NCI-H510A treated with DMSO at 0.1 percent for 48 hours (cell line): ENCODE results near the gene ANKRD16.
A peak's percentile ranks its signal among the peaks of the same experiment; 100 is the strongest.
"Not testable (repeated sequence)": the region's sequence is repeated elsewhere in the genome, so short reads cannot be mapped to it uniquely, and the experiment has no call there.

ENCODE experiments used
- DNase-seq: peaks from one replicate; lab custom pipeline; 2025; lab: John Stamatoyannopoulos, UW

ANKRD16 gene

DNA sequence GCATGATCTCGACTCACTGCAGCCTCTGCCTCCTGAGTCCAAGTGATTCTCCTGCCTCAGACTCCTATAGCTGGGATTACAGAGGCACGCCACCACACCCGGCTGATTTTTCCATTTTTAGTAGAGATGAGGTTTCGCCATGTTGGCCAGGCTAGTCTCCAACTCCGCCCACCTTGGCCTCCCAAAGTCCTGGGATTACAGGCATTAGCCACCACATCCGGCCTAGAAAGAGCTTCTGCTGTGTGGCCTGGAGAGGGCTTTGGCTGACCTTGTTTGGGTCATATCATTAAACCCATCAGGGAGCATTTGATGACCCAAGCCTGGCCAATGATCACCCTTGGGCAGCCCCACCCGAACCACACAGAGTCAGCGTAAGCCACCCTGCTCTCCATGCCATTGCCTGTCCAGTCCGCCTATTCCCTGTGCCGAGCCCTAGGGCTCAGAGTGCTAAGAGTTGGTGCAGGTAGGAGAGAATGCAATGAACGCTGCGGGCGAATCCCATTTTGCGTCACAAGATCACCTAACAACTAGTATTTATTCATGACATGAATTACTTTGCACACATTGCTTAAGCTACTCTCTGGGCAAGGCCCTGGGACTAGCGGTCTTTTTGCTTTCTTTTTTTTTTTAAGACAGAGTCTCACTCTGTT, 54.1 kb downstream of the ANKRD16 start:
- DNase-seq: no peak

DNA sequence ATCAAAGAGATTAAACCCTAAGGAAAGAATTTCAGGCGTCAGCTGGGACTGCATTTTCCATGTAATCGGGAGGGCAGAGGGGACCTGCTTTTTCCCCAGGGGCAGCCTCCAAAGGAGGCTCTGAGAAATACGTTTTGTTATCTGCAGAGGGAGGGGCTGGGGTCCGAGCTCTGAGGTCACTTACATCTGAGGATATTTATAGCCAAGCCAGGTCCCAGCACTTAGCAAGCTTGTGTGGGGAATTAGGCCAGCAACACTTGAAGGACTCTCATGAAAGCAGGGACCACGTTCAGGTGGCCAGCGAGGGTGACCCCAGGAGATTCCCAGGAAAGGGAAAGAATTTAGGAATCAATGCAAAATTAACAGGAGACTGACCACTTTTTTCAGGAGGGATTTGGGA, 55.9 kb downstream of the ANKRD16 start:
- no peak for DNase-seq

DNA sequence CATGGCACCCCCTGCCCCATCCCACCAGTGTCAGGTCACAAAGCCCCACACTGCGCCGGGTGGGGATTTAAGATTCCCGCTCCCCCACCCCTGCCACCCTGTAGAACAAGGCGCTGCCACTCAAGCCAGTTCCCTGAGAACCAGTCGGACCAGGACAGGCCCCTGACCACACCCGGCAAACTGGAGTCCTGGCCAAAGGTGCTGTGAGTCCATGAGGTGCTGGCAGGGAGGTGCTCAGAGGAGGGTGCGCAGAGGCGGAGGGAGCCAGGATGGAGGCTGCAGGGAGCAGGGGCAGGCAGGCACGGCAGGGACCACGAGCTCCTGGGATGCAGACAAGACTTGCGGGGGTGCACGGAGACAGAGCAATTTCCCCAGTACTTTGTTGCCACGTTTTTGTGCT, 56.7 kb downstream of the ANKRD16 start:
- DNase-seq: no peak

DNA sequence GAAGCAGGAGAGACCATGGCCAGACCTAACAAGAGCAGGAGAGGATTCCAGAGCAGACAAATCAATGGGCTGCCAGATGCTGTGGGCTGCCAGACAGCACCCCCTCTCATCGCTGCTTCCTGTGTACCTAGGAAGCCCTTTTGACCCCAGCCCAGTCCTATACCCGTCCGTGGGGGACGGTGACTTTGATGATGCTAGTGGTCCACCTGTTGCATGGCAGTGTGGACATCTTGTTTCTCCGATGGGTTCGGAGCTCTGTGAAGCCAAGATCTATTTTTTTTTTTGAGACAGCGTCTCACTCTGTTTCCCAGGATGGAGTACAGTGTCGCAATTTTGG, 58.3 kb downstream of the ANKRD16 start:
- no peak for DNase-seq

DNA sequence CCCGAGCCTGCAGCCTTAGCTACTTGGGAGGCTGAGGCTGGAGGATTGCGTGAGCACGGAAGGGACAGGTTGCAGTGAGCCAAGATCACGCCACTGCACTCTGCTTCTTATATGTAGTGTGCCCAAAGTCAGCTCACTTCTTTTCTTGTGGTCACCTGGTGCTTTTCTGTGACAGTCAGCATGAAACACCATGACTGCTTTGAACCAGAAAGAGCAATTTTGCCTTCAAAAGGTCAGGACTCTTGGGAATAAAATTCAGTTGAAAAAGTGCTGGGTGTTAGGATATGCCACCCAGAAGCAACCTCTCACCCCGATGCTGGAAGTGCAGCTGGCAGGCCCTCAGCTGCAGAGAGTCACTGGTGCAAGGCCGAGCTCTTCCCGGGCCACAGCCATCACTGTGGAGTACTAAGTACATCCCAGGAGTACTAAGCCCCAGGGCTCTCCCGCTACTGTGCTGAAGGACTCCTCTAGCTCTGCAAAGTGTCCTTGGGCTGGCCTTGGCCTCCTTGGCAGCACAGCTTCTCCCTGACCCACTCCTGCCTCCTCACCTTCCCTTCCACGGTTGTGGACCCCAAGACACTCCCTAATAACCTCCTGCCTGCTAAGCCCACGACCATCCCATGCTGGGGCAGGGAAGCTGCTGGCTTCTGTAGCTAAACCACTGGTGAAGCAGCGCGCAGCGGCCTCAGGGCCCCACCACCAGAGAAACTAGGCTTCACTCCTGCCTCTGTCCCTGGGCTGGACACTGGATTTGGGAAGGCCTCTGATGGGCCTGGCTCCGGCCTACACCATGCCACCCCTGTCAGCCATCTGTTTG, 58.9 kb downstream of the ANKRD16 start:
- DNase-seq: no peak

DNA sequence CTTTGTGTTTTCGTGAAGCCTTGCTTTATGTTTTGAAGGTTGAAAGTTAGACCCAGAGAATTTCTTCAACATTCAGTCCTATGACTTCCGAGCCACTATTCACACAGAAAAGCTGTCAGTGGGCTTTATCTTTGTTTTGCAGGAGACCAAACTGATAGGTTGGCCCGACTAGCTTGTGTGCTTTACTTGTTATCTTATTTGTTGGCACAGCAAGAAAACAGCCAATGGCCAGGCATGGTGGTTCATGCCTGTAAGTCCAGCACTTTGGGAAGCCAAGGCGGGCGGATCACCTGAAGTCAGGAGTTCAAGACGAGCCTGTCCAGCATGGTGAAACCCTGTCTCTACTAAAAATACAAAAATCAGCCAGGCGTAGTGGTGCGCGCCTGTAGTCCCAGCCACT, 60.4 kb downstream of the ANKRD16 start:
- DNase-seq: no peak

DNA sequence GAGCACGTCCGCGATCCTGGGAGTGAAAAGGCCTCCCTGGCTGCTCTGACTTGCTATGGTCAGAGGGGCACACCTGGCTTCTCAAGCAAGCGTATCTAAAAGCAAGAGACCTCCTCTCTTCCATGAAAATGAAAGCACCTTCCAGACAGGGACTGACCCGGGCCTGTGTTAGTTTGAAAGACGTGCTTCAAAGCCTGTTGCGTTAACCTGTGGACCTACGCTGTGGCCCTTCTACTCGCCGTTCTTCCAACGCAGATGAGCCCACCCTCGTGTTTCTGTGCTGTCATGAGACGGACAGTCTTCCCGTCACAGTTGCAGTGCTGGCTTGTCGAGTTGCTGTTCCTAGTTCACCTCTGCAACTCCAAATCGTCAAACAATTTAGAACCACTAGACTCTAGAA, 61.0 kb downstream of the ANKRD16 start:
- DNase-seq: no peak

DNA sequence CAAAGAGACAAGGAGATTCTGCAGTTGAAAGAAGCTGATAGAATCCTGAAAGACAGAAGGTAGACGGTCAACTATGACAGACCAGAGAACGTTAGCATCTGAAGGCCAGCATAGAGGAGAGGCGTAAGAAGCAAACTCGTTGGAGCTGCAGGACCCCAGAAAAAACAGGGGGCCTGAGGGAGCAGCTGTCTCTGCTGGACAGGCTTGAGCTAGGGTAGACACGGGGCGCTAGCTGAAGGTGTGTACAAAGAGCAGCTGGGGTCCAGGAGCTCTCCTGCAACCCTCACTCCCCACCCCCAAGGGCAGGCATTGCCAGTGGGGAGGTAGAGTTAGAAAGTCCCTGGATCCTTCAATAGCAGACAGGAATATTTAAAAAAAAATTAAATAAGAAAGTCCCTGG, 61.9 kb downstream of the ANKRD16 start:
- DNase-seq: no peak

DNA sequence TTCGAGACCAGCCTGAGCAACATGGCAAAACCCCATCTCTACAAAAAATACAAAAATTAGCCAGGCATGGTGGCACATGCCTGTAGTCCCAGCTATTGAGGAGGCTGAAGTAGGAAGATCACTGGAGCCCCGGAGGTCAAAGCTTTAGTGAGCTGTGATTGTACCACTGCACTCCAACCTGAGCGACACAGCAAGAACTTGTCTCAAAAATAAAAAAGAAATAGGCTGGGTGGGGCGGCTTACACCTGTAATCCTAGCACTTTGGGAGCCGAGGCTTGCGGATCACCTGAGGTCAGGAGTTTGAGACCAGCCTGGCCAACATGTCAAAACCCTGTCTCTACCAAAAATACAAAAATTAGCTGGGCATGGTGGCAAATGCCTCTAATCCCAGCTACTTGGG, 63.2 kb downstream of the ANKRD16 start:
- not testable (repeated sequence) for DNase-seq

DNA sequence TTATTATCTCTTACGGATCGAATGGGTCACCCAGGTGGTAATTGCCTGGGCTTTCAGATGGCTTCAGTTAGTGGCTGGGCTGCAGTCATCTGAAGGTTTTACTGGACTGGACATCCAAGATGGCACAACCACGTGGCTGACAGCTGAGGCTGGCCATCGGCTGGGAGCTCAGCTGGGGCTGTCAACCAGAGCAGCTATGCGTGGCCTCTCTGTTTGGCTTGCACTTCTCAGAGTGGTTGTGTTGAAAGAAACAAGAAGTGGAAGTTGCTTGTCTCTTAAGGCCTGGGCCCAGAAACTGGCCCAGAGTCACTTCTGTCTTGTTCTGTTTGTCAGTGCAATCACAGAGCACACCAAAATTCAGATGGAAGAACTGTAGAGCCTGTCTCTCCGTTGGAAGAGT, 70.8 kb downstream of the ANKRD16 start:
- no peak for DNase-seq

DNA sequence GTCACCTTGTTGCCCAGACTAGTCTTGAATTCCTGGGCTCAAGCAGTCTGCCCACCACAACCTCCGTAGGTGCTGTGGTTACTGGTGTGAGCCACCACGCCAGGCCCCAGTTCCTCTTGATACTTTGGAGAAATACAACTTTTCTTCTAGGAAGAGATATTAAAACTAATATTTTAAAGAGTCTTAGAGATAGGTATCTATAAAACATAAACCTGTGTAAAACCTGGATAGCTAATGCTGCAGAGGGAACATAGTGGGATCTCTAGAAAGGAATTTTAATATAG, 71.7 kb downstream of the ANKRD16 start:
- no peak for DNase-seq

DNA sequence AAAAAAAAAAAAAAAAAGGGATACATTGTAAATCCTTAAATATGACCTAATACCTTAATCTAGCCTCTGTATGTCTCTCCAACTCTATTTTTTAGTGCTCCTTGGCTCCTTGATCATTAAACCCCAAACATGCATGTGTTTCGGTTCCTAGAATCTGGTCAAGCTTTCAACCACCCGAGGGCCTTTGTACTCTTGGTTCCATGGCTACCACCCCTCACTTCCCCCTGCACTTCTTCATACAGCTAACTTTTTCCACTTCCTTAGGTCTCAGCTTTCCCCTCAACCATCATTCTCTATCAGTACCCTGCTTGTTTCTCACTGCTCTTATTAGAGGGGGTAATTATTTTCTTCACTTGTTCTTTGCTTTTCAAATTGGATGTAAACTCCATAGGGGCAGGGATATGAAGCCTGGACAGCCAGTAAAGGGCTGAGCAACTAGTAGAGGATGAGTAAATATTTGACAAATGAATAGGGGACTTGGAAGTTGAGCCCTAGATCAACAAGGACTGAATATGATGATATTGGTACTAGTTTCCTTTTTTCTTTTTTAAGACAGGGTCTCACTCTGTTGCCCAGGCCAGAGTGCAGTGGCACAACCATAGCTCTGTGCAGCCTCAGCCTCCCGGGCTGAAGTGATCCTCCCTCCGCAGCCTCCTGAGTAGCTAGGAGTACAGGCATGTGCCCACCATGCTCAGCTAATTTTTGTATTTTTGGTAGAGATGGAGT, 72.2 kb downstream of the ANKRD16 start:
- no peak for DNase-seq

DNA sequence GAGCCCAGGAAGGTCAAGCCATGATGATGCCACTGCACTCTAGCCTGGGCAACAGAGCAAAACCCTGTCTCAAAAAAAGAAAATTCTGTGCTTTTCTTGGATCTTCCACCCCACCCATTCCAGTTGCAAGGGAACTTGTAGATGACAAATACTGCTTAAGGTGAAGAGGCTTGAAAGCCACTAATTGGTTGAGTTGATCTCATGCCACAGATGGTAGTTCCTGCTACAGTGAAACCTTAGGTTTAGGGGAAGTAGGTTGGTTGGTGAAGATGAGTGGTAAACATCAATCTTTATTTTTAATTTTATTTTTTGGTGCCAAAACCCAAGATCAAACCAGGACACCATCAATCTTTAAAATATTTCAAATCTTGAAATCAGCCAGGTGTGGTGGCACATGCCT, 73.5 kb downstream of the ANKRD16 start:
- DNase-seq: no peak

DNA sequence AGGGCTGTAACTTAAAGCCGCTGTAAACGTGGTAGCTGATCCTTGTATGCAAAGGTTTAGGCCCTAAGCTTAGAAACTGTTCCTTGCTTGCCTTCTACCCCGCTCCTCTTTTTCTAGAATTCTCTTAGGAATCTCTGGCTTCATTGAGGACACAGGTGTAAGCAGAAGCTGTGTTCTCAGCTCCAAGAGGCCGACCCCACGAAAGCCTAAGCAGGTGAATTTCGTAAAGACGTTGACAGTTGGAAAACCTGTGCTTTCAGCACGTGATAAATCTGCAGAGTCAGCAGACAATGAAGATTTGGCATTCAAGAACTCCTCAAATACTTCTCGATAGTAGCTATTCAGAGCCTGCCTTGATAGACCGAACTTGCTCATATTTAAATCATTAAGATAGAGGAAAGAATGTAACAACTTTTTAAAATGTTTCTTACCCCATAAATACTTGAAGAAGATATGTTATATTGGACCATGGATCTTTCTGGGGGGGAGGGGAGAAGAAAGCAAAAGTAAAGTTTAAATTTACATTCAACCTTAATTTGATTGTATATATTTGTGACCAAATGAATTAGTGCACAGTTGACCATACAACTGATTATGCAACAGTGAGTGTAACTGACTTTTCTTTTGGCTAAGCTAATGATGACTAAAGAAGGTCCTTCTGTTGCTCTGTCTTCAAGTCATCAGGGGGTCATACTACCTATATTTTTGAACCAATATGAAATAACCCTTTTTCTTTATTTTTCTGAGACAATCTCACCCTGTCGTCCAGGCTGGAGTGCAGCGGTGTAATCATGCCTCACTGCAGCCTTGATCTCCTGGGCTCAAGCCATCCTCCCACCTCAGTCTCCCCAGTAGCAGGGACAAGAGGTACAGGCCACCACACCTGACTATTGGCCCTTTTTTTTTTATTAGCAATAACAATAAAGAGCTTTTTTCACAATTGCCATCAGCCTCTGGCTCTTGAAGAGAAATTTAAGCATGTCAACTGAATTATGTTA, 75.3 kb downstream of the ANKRD16 start:
- no peak for DNase-seq

DNA sequence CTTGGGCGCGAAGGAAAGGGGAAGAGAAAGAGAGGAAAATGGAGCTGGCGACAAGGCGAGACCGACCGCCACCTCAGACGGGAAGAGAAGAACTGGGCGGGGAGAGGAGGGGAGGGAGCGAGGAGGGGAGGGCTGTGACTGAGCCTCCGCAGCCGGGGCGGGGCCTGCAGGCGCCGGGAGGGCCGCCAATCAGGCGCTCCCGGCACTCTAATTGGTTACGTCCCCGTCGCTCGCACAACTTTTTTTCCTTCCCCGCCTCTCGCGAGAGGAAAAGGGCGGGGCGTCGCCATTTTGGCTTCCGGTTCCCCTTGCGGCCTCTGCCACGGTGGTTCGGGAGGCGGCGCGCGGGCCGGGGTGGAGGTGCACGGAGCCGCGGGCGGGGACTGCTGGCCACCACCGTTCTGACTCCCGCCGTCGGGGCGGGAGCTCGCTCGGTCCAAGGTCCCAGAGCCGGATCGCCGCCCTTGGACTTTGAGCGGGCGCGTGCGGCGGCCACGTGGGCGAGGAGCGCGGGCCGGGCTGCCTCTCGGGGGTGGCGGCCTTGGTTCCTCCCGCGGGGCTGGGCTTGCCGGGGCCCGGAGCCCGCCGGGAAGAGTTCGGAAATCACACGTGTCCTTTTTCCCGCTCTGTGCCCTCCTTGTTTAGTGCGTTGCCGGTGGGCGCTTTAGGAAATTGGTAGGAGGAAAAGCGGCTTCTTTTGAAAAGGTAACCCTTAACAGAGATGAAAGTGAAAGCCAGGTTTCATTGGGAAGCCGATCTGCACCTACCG, 76.2 kb downstream of the ANKRD16 start, which contains the start of gene GDI2:
GDI2 (minus strand) TSS at position 94 of the 769 bp plus-strand sequence. CDS start 176 bp downstream, outside the sequence.
- DNase-seq: peak; percentile 79

DNA sequence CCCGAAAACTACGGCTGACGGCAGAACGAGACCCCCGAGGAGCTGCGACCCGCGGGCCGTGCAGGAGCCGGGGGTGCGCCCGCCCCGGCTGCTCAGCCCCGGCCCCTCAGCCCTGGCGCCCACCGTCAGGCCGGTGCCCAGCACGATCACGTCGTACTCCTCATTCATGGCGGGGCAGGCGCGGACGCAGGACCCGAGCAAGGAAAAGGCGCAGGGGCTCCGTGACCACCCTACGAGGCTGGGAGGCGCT, 76.7 kb downstream of the ANKRD16 start:
- DNase-seq: no peak

DNA sequence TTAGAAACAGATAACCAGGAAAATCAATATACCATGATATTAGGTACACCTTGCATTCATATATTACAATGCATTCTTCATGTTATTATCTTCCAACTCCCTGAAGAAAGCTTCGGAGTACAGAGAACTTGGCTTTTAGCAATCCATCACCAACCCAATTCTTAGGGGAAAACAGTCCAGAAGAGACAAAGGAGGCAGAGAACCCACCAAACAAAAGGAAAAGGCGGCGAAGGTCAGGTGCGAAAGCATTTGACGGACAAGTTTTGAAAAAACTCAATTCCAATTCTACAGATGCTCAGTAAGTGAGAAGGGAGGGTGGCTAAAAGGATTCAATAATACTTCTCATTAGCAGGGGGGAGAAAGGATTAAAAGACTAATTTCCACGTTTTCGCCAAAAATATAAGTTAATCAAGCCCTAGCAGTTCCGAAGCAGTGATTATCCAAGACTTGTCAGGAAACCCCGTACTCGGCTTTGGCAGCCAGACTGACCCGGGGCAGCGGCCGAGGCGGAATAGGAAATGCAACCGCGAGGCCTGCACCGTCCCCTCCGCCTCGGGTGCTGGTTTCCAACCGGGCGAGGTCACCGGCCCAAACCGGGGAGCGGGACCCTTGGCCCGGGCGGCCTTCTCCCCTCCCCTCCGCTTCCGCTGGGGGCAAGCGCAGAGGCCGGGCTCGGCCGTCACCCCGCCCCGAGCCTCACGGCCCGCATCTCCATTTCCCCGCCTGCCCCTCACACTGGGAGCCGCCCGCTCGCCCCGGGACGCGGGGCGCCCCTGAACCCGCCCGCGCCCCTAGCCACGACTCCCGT, 77.2 kb downstream of the ANKRD16 start:
- DNase-seq: peak; percentile 1
